HG03354 (cell line): ENCODE measurements around the gene NRCAM.

Source experiments
- ATAC-seq: cut with Tn5 transposase; IDR thresholded peaks from one replicate; pipeline ENCODE4 v1.9.1; 2021; ENCODE audit warnings: mild to moderate bottlenecking; ENCODE audit not compliant: unreplicated experiment, poor library complexity, severe bottlenecking

Gene NRCAM

DNA sequence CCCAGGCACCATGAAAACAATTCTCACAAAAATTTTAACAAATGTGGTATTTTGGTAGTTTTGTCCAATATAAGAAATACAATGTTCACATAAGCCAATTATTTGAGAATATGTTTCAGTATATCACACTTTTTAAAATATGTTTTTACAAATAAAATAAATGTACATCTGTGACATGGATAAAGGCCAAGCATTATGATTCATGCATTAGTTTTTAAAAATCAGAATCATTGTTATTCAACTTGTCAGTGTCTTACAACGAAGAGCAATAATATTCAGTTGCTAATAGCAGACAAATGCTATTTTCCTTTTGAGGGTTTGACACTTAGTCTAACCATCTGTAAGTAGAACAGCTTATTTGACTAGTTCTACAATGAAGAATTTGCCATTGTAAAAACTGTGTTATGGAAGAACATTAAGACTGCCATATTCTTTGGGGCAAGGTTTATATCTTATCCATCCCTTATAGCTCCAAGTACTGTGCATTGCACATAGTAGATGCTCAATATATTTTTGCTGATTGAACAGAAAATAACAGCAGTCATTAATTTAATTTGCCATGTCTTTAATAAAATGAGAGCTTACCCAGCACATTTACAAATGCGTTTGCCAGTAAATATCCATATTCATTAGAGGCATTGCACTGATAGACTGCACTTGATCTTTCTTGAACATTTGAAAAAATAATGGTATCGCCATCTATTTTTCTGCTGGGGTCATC lies 258.7 kb downstream of the NRCAM start:
- no peak for ATAC-seq

- no peak for ATAC-seq
Observed at GRCh38 chr7:108196004-108196403, 260.2 kb downstream of the NRCAM start.

GRCh38 chr7:108193594-108194498 lies 262.4 kb downstream of the NRCAM start:
- ATAC-seq: no peak

DNA sequence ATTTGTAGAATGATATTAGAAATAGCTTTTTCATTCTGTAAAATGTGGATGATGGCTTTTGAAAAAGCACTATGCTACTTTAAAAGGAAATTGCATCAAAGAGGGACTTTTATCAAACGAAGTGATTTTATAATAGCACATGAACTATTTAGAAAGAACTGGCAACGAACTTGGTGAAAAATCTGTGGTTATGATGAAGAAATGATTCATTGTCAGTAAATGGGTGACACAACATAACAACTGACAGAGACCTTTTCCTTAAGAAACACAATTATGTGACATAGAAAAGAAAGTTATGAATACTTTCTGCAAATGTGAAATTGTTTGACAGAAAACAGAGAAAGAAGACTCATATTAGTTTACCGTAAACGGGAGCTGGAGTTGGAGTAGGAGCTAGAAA lies 265.3 kb downstream of the NRCAM start:
- ATAC-seq: no peak

DNA sequence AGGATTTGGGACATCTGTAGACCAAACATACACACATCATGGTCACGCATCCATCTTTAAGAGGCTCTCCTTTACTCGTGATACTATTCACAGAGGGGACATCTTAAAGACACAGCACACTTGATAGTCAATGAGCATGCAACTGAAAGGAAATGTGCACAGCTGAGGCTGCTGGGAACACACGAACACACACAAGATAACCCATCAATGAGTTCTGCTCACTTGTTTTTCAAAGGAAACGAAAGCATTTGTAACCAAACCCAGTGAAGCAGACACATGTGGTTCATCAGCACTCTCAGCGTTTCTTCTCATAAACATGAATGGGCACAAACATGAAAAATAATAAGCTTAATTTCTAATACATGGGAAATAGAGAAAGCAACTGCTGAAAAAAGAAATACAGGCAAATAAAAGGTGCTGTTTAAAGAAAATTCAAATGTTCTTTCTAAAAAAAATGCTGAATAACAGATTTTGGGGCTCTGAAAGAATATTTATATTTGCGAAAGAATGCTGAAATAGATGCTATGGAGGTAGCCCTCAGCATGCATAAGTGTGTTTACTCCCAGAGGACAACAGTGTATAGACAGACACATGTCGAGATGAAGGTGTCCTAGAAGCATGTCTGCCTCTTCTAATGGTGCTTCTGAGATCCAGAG lies 266.4 kb downstream of the NRCAM start:
- peak; percentile 95 for ATAC-seq

GRCh38 chr7:108188724-108189123 lies 267.5 kb downstream of the NRCAM start:
- ATAC-seq: no peak

DNA sequence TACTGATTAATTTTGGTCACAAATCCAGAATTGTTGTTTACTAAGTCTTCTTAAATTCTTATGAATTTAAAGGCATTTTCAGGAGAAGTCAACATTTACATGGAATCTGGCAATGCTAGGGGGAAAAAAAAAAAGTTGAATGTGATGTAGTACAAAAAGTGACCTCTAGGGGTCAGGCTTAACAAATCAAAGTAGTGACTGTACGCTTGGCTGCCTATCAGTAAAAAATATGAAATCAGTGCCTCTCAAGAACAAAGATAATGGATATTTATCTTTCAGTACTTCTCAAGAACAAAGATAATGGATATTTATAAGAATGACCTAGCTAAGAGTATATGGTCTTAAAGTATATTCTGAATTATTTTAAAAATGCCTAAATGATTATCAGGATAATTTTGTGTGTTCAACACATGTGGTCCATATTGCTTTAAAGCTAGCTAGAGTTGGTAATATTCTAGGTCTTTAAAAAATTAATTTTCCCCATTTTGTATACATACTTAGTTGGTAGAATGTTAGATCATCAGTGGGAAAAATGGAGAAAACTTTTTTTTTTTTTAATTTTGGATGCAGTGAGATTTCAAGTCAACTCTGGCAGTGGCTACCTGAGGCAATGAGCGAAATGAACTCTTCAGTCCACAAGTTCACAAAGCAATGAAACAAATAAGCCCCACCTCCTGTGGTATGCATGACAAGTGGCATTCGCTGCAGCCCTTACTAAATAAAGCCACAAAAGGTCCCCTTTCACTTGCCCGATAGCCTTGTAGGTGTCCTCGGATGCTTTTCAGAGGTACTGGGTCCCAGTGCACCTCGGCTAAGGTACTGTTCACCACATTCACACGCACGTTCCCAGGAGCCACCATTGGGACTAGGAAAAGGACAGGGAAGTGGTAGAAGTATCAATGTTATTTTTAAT lies 274.9 kb downstream of the NRCAM start:
- peak; percentile 52 for ATAC-seq

- ATAC-seq: no peak
Observed at GRCh38 chr7:108178398-108178797, 277.8 kb downstream of the NRCAM start.

- no peak for ATAC-seq
Observed at GRCh38 chr7:108171164-108171563, 285.1 kb downstream of the NRCAM start.

DNA sequence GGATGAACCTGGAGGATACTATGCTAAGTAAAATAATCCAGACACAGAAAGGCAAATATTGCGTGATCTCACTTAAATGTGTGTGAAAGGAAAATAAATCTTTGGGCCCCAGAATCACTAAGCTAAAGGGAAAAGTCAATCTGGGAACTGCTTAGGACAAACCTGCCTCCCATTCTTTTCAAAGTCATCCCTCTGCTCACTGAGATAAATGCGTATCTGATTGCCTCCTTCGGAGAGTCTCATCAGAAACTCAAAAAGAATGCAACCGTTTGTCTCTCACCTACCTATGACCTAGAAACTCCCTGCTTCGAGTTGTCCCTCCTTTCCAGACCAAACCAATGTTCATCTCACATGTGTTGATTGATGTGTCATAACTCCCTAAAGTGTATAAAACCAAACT lies 286.0 kb downstream of the NRCAM start:
- no peak for ATAC-seq

GRCh38 chr7:108167460-108167859 lies 288.8 kb downstream of the NRCAM start:
- no peak for ATAC-seq

- ATAC-seq: no peak
Observed at GRCh38 chr7:108166687-108167086, 289.5 kb downstream of the NRCAM start.

GRCh38 chr7:108165723-108166122 lies 290.5 kb downstream of the NRCAM start:
- no peak for ATAC-seq

- no peak for ATAC-seq
Observed at GRCh38 chr7:108164946-108165345, 291.3 kb downstream of the NRCAM start.

DNA sequence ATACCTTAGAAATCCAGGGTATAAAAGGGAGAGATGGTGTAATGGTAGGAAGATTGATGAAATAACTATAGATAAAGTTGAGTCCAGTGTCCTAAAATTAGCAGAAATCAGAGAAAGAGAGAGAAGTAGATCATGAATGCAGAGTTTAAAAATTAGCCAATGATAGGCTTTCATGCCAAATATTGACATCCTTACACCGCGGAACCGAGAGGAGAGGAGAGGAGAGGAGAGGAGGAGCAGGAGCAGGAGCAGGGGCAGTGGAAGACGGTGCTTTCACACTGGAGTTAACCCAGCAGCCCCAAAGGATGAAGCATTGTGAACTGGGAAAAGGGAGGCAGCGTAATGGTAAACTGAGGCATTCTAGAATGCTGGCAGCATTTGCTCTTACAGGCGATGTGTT lies 291.9 kb downstream of the NRCAM start:
- no peak for ATAC-seq

GRCh38 chr7:108158776-108159175 lies 297.5 kb downstream of the NRCAM start:
- no peak for ATAC-seq

DNA sequence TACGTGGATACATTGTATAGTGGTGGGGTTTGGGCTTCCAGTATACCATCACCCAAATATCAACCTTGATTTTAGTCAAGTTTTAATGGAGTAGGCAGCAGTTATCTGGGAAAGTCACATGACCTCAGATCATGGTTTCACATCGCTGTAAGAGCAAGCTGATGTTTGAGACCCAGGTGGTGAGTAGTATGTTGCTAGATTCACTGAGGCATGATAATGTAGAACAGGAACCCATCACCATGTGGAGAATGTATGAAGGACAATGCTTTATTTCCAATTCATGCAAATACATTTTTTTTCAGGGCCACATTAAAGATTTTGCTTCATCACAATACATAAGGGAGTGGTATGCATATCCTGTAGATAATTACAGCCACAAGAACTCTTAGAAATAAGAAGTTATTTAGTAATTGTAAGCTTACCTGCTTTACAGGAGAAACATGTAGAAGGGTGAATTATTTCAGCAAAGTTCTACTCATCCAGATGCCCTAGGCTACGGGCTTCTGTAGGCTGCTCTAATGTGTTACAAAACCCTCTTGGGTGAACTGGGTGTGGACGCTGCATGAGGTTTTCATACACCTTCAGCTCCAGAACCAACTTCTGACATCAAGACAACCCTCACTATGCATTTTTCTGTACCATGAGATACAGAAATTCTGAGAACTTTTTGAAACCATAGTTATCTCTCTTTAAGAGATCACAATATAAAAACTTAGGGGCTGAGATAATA lies 298.5 kb downstream of the NRCAM start:
- no peak for ATAC-seq

DNA sequence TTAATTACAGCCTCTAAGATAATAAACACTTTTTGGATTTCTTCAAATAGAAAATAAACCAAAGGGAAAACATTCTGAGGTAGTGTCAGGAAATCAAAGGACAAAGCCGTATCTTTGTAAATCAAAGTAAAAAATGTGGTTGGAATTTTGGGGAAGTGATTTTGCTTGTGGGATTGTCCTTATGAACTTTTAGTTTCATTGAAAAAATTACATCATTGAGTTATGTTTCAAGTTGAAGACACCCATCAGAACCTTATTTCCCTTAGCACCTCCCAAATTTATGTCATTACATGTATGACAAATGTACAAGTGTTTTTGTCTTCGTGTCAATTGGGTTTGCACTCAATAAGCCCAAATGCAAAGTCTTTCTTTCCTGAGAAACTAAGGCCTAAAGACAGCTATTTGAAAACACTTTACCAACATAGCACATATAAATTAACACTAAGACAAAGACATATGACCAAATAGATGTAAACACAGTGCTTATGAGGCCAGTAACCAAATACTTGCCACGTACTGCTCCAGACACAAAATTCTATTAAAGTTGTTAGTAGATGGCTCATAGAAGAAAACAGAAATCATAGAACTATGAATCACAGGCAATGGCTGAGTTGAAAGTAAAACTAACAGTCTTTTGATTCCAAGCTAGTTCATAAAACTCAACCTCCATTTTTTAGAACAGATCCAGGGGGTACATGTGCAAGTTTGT lies 299.2 kb downstream of the NRCAM start:
- ATAC-seq: no peak
